Measurements from ENCODE around the gene APLP2. TPM values are rescaled to one million over a fixed set of nuclear protein-coding genes. Genes with fewer than 3 reads are reported as not detected.
"Not testable (repeated sequence)": the region's sequence is repeated elsewhere in the genome, so short reads cannot be mapped to it uniquely, and the experiment has no call there.

The APLP2 gene
- total RNA-seq, 2 donors from 2014 or later = 30.3 to 32.2 TPM

DNA sequence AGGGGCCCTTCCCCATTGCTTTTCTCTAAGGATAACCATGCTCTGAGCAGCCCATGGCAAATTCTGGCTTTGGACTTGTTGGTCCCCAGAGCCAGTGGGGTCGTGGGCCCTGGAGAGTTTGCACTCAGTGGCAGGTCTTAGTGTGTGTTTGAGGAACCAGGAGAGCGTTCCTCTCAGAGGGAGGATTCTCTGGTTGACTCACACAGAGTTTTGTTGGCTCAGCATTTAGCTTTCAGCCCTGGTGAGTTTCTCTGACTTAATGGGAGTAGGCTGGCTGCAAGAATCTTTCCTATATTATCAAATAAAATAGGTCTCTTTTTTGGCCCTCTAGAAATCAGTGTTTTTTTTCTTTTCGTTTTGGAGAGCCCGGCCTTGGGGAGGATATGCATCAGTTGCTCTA lies 110.8 kb downstream of the APLP2 start:
- DNase-seq (ENCODE audit: low spot score in 2 of 2) = no peak
- Mint-ChIP-seq H3K27ac (no peak overlapping the region), H3K36me3 (no peaks in the 10 kb centered on the region), H3K9me3 (no peaks in the 10 kb centered on the region)
- no peak for ATAC-seq

DNA sequence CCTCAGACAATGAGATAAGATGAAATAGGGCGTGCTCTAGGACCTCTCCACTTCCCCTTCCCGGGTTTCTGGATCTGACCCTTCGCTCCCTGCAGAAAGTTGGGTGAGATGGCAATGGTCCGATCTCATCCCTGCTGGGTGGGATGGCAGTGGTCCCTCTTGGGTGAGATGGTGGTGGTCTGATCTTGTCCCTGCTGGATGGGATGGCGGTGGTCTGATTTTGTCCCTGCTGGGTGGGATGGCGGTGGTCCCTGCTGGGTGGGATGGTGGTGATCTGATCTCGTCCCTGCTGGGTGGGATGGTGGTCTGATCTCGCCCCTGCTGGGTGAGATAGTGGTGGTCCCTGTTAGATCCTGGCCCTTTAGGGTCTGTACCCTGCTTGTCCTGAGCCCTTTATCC lies 111.2 kb downstream of the APLP2 start:
- no peak for ATAC-seq
- Mint-ChIP-seq H3K27ac (no peak overlapping the region), H3K36me3 (no peaks in the 10 kb centered on the region), H3K9me3 (no peaks in the 10 kb centered on the region)
- DNase-seq (ENCODE audit: low spot score in 2 of 2) = no peak

DNA sequence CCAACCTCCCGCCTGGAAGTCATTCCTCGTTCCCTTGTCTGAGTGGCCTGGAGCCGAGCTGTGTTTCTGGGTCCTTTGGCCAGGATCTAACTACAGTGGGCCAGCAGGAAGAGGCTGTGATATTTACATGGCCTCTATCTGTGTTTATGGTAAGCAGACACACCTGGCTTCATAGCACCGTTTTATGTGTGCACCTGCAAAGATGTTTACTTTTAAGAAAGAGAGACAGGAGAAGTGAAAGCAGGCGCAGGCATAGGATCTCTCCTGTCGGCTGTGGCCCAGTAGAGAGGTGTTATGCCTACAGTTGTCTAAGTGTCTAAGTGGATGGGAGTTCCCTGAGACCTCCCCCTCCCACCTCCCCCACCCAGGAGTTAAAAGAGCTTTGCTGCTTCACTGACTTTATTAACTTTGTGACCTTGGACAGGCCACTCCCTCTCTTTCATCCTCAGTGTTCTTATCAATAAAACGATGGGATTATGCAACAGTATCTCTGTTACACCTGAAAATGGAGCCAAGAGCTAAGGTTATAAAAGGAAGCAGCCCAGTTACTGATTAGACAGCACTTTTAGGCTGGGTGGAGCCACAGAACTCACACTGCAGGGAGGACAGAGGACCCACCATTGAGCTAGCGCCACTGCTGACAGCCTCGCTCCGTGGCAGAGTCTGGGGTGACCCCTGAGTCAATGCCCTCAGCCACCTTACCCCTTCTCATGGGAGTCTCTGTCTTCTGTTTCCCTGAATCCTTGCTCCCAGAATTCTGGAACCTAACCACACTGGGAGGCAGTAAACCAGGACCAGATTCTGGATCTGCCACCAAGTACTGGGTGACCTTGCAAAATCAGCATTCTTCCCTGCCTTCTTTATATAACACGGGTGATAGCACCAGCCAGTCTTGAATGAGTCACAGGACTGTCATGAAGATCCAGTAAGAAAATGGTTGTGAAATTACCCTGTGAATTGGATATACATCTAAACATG lies 111.9 kb downstream of the APLP2 start:
- Mint-ChIP-seq H3K27ac (no peak overlapping the region), H3K36me3 (no peaks in the 10 kb centered on the region), H3K9me3 (no peaks in the 10 kb centered on the region)
- DNase-seq (ENCODE audit: low spot score in 2 of 2) = no peak
- no peak for ATAC-seq

DNA sequence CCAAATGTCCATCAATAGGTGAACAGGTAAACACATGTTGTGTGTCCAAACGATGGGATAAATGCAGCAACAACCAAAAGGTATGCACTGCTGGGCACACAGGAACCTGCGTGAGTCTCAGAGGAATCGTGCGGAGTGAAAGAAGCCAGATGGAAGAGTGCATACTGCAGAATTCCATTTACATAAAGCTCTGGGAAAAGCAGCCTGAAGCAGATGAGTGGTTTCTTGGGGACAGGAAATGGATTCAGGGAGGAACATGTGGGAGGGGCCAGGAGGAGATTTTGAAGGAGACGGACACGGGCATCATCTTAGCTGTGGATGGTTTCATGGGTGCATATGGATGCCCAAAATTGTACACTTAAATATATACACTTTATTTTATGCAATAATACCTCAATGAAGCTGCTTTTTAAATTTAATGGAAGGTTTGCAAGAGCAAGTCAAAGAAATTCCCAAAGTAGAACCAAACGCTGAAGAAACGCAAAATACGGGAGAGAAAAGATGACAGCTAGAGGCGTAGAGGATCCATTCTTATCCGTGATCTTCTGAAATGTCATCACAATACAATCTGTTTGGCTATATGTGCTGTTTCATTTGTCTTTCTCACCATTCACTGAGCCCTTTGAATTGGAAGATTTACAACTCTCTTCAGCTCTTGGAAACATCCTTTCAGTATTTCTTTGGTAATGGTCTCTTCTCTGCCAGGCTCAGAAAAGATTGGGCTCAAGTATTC lies 114.3 kb downstream of the APLP2 start:
- no peak overlapping the region for H3K27ac Mint-ChIP-seq
- H3K36me3 Mint-ChIP-seq = no peaks in the 10 kb centered on the region
- DNase-seq (ENCODE audit: low spot score in 2 of 2) (no peak), ATAC-seq (no peak)
- no peaks in the 10 kb centered on the region for H3K9me3 Mint-ChIP-seq

DNA sequence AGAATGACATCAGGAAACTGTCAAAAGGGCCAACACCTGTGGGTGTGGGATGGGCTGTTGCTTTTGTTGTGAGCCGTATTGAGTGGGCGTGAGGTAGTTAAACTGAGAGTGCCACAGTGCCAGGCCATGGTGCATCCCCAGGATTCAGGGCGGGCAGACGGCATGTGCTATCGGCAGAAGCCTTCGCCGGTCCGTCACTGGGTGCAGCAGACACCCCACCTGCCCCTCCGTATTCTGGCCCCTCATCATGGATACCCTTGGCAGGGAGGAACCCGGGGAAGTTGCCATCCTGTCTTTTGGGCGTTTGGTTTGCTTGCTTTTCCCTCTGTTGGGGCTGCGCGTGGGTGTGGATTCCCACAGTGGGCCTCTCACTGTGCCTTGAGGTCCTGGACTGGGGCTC lies 117.4 kb downstream of the APLP2 start:
- Mint-ChIP-seq H3K36me3 (no peaks in the 10 kb centered on the region), H3K27ac (no peak overlapping the region), H3K9me3 (no peaks in the 10 kb centered on the region)
- DNase-seq (ENCODE audit: low spot score in 2 of 2) (no peak), ATAC-seq (no peak)

DNA sequence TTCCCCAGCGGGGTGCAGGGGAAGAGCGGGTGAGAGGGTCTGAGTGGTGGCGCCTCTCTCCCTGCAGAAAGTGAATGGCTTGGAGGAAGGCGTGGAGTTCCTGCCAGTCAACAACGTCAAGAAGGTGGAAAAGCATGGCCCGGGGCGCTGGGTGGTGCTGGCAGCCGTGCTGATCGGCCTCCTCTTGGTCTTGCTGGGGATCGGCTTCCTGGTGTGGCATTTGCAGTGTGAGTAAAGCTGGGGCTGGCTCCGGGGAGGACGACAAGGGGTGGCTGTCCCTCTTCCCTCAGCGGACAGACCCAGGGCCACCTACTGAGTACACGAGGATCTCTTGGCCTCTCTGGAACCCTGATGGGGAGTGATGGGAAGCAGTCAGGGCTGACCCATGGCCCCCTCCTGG lies 118.4 kb downstream of the APLP2 start:
- Mint-ChIP-seq H3K9me3 (no peaks in the 10 kb centered on the region), H3K27ac (no peak overlapping the region), H3K36me3 (no peaks in the 10 kb centered on the region)
- ATAC-seq (no peak), DNase-seq (ENCODE audit: low spot score in 2 of 2) (no peak)

DNA sequence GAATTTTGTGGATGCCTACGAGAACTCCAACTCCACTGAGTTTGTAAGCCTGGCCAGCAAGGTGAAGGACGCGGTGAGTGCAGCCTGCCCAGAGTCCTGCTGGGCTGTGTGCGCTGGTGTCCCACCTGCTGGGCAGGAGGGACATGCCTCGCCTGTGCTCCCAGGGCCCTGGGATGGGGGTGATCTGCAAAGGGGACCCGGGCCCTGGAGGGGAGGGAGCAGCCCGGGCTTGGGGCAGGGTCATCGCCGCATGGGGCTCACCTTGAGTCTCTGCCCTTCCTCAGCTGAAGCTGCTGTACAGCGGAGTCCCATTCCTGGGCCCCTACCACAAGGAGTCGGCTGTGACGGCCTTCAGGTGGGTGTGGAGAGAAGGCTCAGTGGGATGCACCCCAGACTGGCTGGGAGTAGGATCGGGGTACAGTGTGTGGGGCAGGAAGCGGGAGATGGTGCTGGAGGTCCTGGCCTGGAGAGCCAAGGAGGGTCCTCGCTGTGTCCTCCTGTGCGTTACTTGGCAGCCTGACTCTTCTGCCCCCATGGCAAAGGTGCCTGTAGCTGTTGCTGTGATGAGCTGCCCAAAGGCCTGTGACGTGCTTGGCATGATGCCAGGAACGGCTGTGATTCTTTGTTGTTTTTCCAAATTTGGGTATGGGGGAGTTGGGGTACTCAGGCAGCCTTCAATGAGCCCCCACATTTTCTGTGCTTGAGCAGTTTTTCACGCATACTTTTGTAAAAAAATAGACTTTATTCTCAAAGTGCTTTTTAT lies 119.1 kb downstream of the APLP2 start:
- H3K27ac Mint-ChIP-seq = peak overlapping the region in 1 of 2 donors; percentile 22
- ATAC-seq (no peak), DNase-seq (ENCODE audit: low spot score in 2 of 2) (no peak)
- H3K36me3 Mint-ChIP-seq = no peaks in the 10 kb centered on the region
- H3K9me3 Mint-ChIP-seq = no peaks in the 10 kb centered on the region

DNA sequence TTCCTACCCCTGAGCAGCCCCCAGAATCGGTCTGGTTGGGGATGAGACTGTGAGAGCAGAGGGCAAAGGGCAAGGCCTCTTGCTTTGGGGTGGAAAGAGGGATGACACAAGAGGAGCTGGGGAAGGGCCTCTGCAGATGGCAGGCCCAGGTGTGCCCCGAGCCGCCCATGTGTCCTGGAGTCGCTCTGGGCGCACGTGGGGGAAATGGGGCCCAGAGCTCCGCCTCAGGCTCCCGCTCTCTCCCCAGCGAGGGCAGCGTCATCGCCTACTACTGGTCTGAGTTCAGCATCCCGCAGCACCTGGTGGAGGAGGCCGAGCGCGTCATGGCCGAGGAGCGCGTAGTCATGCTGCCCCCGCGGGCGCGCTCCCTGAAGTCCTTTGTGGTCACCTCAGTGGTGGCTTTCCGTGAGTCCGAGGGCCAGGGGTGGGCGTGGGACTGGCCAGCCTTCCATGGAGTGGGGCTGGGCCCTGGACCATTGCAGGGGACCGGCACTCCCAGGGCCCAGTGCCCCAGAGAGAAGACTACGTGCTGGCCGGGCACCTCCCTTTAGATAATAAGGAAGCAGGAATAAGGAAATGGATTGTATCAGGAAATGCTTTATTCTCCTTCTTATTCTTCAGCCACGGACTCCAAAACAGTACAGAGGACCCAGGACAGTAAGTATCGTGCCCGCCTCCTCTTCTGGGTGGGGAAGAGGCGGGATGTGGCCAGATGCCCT lies 120.0 kb downstream of the APLP2 start:
- Mint-ChIP-seq H3K36me3 (no peaks in the 10 kb centered on the region), H3K27ac (no peak overlapping the region)
- no peak for ATAC-seq

DNA sequence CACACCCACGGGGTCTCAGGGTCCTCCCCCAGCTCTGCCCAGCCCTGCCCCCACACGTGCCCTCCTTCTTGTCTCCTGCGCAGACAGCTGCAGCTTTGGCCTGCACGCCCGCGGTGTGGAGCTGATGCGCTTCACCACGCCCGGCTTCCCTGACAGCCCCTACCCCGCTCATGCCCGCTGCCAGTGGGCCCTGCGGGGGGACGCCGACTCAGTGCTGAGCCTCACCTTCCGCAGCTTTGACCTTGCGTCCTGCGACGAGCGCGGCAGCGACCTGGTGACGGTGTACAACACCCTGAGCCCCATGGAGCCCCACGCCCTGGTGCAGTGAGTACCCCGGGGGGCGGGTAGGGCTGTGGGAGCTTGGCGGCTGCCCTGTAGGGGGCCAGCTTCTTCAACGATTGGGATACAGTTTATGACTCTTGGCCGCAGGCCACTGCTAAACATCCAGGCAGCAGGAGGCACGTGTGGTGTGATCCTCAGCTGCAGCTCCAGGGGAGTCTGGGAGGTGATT lies 120.7 kb downstream of the APLP2 start:
- ATAC-seq (no peak), DNase-seq (ENCODE audit: low spot score in 2 of 2) (no peak)
- Mint-ChIP-seq H3K27ac (no peak overlapping the region), H3K9me3 (no peaks in the 10 kb centered on the region), H3K36me3 (no peaks in the 10 kb centered on the region)

More for the DNA sequence above, 120.0 kb downstream of the APLP2 start:
- no peak for DNase-seq (ENCODE audit: low spot score in 2 of 2)
- H3K9me3 Mint-ChIP-seq = no peaks in the 10 kb centered on the region

DNA sequence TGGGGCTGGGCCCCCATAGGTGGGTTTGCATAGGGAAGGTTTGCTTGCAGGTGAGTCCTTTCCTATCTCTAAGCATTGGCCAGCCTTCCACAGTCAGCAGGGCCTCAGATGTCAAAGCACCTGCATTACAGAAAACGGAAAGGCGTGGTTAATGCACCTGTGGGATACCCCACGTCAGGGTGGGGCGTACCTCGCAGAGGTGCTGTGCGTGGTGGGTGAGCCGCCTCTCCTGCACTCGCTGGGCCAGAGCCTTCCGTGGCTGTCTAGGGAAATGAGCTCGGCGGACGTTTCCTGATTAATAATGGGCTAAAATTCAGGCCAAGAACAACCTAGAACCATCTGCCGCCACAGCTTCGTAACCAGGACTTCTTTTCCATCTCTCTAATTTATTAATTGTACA lies 122.2 kb downstream of the APLP2 start:
- Mint-ChIP-seq H3K9me3 (no peaks in the 10 kb centered on the region), H3K36me3 (no peaks in the 10 kb centered on the region), H3K27ac (no peak overlapping the region)
- ATAC-seq = no peak
- no peak for DNase-seq (ENCODE audit: low spot score in 2 of 2)

DNA sequence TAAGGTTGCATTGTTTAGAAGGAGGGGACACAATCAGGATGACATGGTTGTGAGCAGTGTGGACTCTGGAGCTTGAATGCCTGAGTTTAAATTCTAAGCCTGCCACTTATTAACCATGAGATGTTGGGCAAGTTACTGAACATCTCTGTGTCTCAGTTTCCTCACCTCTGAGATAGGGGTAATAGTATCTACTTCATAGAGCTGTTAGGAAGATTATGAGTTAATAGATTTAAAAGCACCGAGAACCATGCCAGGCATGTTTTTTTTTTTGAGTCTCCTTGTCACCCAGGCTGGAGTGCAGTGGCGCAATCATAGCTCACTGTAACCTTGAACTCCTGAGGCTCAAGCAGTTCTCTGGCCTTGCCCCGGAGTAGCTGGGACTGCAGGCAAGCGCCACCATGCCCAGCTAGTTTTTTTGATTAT lies 123.2 kb downstream of the APLP2 start:
- no peak overlapping the region for H3K27ac Mint-ChIP-seq
- no peaks in the 10 kb centered on the region for H3K36me3 Mint-ChIP-seq
- ATAC-seq = no peak
- DNase-seq (ENCODE audit: low spot score in 2 of 2) = no peak
- H3K9me3 Mint-ChIP-seq = no peaks in the 10 kb centered on the region

DNA sequence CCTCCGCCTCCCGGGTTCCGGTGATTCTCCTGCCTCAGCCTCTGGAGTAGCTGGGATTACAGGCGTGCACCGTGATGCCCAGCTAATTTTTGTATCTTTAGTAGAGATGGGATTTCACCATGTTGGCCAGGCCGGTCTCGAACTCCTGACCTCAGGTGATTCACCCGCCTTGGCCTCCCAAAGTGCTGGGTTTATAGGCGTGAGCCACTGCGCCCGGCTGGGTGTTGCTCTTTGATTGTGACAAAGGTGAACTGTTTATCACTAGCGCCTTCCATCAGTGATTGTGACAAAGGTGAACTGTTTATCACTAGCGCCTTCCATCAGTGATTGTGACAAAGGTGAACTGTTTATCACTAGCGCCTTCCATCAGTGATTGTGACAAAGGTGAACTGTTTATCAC lies 123.9 kb downstream of the APLP2 start:
- ATAC-seq; H3K36me3 Mint-ChIP-seq; DNase-seq (ENCODE audit: low spot score in 2 of 2); H3K27ac Mint-ChIP-seq; H3K9me3 Mint-ChIP-seq: not testable (repeated sequence)

Other genes with a start within 250 kb of the APLP2 start
- gene NFRKB, start 174.3 kb upstream of the APLP2 start, total RNA-seq = 10 to 100 TPM; 41.8 to 42.1 TPM
- 10 to 100 TPM; 13.0 to 28.1 TPM for gene PRDM10, start 67.1 kb upstream of the APLP2 start, total RNA-seq
- under 1 TPM in 1 of 2 donors, not detected in 1; 0.10 TPM for gene ST14, start 89.9 kb downstream of the APLP2 start, total RNA-seq
- 10 to 100 TPM; 43.4 to 47.2 TPM for gene ZBTB44, start 245.0 kb downstream of the APLP2 start, total RNA-seq

All from activated naive CD4-positive, alpha-beta T cell treated with anti-CD3 and anti-CD28 coated beads, Interleukin-2, amount 50 U/mL, for 72 hours (primary cell).